GM18873 (cell line): ENCODE measurements around the gene RAE1.

Experiments
- ATAC-seq: cut with Tn5 transposase; IDR thresholded peaks from one replicate; pipeline ENCODE4 v1.9.1; 2021; ENCODE audit warnings: mild to moderate bottlenecking, moderate library complexity, moderate number of reproducible peaks; ENCODE audit not compliant: unreplicated experiment, low FRiP score

RAE1 gene

GRCh38 chr20:57371363-57371762, 20.3 kb downstream of the RAE1 start:
- ATAC-seq, result no peak

GRCh38 chr20:57372157-57372556, 21.1 kb downstream of the RAE1 start:
- no peak for ATAC-seq

DNA sequence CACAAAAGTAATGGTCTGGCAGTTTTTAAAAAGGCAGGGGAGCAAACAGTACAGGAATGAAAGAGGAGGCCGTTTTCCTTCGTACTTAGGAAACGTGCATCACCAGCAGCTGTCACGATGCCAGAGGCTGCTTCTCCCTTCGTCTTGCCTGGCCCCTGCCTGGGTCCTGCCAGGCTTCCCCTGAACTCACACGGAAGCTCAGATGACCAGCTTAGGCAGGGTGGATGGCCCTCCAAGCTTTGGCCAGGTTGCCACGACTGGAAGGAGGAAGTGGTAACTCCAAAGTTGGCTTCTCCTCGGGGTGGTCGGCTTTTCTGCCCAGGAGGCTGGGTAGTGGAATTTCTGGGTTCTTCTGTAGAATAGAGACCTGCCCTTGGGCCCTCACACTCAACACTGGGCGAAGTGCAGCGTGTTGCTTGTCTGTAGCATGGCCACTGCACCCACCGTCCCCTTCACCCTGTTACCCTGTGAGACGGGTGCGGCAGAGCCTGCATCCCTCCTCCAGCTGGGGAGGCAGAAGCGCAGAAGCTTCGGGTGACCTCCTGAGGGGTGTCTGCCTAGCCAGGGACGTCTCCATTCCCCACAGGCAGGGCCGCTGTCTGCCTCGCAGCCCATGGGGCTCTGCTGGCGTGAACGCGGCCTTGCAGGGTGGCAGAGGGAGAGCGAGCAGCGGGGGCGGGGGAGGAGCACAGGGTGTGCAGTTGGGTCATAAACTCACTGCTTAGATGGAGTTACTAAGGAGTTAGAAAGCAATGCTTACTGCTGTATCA, 21.7 kb downstream of the RAE1 start:
- no peak for ATAC-seq

DNA sequence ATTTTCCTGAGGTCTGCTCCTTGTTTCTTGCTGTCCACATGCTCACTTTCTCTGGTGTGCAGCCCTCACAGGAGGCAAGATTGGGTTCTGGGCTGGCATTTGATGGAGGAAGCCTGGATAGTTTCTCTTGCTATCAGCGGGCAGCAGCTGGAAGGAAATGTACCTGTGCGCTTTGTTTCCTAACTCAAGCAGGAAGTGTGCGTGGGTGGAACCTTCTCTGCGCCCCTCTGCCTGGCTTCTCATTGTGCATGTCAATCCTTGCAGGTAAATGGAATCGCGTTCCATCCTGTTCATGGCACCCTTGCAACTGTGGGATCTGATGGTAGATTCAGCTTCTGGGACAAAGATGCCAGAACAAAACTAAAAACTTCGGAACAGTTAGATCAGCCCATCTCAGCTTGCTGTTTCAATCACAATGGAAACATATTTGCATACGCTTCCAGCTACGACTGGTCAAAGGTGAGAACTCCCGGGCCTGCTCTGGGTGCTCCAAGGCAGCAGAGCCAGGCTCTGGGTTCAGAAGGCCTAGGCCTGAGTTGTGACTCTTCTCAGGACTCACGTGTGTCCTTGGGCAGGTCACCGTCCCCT, 23.4 kb downstream of the RAE1 start:
- ATAC-seq, result no peak

DNA sequence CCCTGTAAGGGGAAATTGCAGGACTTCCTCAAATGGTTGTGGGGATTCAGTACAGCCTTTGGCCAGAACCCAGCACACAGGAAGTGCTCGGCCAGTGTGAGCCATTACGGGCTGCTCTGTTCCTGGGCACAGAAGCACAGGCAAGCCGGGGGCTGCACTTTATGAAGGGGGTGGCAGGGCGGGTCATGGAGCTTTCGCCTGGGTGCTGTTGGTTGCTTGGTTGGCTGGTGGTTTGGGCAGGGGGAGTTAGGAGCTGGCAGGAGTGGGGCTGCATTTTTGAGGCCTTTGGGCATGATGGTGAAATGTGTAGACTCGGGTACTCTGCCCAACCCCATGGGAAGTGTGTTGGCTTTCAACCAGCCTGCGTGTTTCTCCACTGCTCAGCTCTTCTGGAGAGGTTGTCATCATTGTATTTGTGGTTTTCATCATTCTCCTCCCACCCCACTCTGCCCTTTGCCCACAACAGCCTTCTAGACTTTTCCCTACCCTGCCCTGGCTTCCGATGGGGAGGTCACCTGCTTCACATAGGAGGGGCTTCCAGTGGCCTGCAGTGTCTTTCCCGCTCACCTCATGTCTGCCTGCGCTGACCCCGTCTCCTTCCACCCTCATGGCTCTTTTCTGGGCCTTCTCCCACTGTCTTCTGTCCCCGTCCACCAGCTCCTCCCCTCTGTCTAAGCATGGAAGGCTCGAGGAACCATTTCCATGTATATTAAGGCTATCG, 24.0 kb downstream of the RAE1 start:
- no peak for ATAC-seq

DNA sequence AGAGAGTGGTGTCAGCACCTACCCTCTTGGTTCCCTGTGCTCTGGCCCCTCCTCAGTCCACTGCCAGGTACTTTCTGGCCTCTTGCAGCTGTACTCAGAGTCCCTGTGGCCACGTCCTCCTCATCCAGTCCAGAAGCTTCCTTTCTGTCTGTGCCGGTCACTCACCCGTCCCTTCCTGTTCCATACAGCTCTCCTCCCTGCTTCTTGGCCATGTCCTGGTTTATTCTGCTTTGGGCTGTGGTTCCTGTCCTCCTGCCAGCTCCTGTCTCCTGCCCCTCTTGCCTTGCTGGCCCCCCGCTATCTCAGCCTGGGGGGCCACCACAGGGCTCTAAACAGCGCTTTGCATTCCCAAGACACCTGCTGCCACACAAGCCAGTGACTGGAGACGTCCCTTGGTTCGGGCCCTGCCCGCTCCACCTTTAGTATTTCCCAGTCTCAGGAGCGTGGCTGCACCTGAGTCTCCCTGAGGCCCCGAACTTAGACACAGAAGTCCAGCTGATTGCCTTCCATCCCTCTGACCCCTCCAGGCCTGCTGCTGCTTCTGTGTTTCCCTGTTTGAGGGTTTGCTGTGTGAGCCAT, 24.7 kb downstream of the RAE1 start:
- ATAC-seq, result no peak

- ATAC-seq, result no peak
Measured at GRCh38 chr20:57377350-57377749, 26.3 kb downstream of the RAE1 start.

DNA sequence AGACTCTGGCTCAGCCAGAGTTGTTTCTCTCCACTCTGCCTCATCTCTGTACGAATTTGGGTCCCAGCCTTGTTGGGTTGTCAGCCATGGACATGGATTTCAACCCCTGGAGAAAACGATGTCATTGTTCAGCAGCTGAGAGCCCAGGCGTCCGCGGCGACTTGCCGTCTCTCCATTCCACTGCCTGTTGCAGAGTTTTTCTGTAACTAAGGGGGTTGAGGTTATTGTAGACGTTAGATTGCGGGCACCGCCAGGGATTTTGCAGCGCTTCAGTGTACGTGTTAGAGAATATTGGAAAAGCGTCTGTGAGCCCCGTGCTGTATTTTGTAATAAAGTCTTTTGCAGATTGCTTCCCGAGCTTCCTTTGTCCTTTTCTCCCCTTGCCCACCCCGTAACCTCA, 27.1 kb downstream of the RAE1 start:
- ATAC-seq, result no peak

- no peak for ATAC-seq
Measured at GRCh38 chr20:57378646-57379262, 27.7 kb downstream of the RAE1 start.

GRCh38 chr20:57379263-57379647, 28.2 kb downstream of the RAE1 start:
- no peak for ATAC-seq

- no peak for ATAC-seq
Measured at GRCh38 chr20:57380081-57380750, 29.2 kb downstream of the RAE1 start.

- no peak for ATAC-seq
Measured at GRCh38 chr20:57381596-57382503, 30.8 kb downstream of the RAE1 start.

GRCh38 chr20:57382516-57382915, 31.5 kb downstream of the RAE1 start:
- no peak for ATAC-seq

DNA sequence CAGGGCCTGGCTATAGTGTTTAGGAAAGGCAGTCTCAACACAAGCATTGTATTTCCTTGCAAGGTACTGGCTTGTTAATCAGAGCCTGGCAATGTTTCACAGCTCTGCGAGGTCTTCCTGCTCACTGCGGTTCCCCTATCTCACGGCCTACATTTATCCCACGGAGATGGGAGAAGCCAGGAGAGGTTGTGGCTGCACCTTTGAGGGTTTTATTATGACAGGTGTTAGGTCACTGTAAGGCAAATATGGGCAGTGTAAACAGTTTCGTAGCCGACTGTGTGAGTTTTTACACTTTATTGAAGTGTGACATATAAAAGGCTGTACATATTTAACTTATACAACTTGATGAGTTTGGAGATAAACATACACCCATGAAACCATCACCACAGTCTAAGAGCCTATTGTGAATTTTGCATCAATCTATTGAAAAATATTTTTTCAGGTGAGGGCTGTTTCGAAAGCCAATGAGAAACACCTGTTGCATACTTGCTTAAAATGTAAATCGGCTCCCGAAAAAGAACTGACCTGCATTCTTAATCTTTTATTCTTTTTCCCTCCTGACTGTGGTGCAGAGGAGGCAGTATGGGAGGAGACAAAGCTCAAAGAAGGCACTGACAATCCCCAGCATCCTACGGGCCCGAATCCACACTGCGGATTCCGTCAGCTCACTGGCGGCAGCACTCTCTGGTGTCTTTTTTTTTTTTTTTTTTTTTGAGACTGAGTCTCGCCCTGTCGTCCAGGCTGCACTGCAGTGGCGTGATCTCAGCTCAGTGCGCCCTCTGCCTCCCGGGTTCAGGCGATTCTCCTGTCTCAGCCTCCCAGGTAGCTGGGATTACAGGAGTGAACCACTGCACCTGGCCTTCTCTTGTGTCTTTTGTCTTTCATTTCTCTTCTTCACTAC, 32.6 kb downstream of the RAE1 start:
- no peak for ATAC-seq

DNA sequence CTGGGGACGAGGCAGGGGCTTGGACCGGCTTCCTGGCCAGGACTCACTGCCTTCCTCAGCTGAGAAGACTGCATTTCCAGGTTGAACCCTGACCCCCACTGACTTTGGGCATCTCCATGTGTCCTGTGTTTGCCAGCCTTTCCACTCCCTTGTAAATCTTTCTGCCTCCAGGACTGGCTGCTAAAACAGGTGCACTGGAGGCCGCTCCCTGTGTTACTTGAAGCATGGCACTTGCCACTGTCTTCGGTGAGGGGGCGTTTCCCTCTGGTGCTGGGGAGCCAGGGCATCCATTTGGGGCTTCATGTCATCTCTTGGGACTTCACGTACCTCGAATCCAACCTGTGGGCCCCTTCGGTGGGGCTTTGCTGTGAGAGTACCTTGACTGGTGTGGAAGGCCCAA, 33.4 kb downstream of the RAE1 start:
- ATAC-seq, result no peak

GRCh38 chr20:57384953-57385761, 34.1 kb downstream of the RAE1 start:
- ATAC-seq, result no peak

- no peak for ATAC-seq
Measured at GRCh38 chr20:57385940-57386339, 34.9 kb downstream of the RAE1 start.

GRCh38 chr20:57386762-57387161, 35.7 kb downstream of the RAE1 start:
- no peak for ATAC-seq
